IMR-90 (cell line): ENCODE data around the gene TYW5. TPM values are rescaled to one million over a fixed set of nuclear protein-coding genes. Genes with fewer than 3 reads are reported as not detected.
A peak's percentile ranks its signal among the peaks of the same experiment; 100 is the strongest.

ENCODE experiments used
- ATAC-seq: fragments of 200-7000 bp; cut with Tn5 transposase; 2 replicates; pipeline ENCODE4 v1.9.1; 2020; ENCODE audit warnings: low read depth, mild to moderate bottlenecking, moderate library complexity
- BruUV-seq: library from RNA; stranded (reverse); fragments of 400-500 nt; replicated peaks from 2 replicates; lab custom pipeline; 2021; lab: Mats Ljungman, UMichigan
- CTCF ChIA-PET: fragments of 300-600 bp; formaldehyde crosslinking; extraction: SDS; loops from one replicate; lab custom pipeline; 2021; ENCODE audit warnings: antibody characterized with exemption; lab: Yijun Ruan, JAX
- POLR2A ChIA-PET: fragments of 300-600 bp; sonication (Branson Sonifier 250); formaldehyde crosslinking; loops from one replicate; lab custom pipeline; 2022; ENCODE audit warnings: antibody characterized with exemption; ENCODE audit not compliant: unreplicated experiment; lab: Charles Lee
- DNase-seq: peaks from one replicate; pipeline ENCODE4 v3.0.0; 2013
- H2AFZ ChIP-seq: replicated peaks from 2 replicates; pipeline ENCODE3; 2013; ENCODE audit warnings: low read length, mild to moderate bottlenecking; ENCODE audit not compliant: poor library complexity
- H2AK5ac ChIP-seq: 2 replicates; pipeline ENCODE4 v1.6.1; 2013; ENCODE audit warnings: low read depth, low read length, inconsistent platforms
- H2AK9ac ChIP-seq: replicated peaks from 2 replicates; pipeline ENCODE3; 2013; ENCODE audit warnings: mild to moderate bottlenecking, low read depth, low read length, moderate library complexity; ENCODE audit not compliant: poor library complexity
- H2BK120ac ChIP-seq: 2 replicates; pipeline ENCODE4 v1.6.1; 2013; ENCODE audit warnings: low read depth, low read length, inconsistent platforms
- H2BK15ac ChIP-seq: 3 replicates; pipeline ENCODE4 v1.6.1; 2013; ENCODE audit warnings: low read depth, low read length, inconsistent platforms
- H2BK20ac ChIP-seq: 2 replicates; pipeline ENCODE4 v1.6.1; 2013; ENCODE audit warnings: low read depth, mild to moderate bottlenecking, inconsistent platforms, low read length, moderate library complexity
- H2BK5ac ChIP-seq: 2 replicates; pipeline ENCODE4 v1.6.1; 2013; ENCODE audit warnings: mild to moderate bottlenecking, low read depth, low read length, inconsistent platforms; ENCODE audit not compliant: poor library complexity, severe bottlenecking
- H3K14ac ChIP-seq: replicated peaks from 2 replicates; pipeline ENCODE4 v1.6.1; 2013; ENCODE audit warnings: low read depth, low read length, inconsistent platforms
- H3K18ac ChIP-seq: 2 replicates; pipeline ENCODE4 v1.6.1; 2013; ENCODE audit warnings: low read depth, low read length, control low read depth
- H3K23ac ChIP-seq: 2 replicates; pipeline ENCODE4 v1.6.1; 2013; ENCODE audit warnings: low read depth, low read length, inconsistent platforms
- H3K27ac ChIP-seq: 2 replicates; pipeline ENCODE4 v1.5.1; 2013; ENCODE audit warnings: mild to moderate bottlenecking, control low read depth, low read length; ENCODE audit not compliant: insufficient read depth
- H3K27me3 ChIP-seq: 2 replicates; pipeline ENCODE4 v1.6.1; 2013; ENCODE audit warnings: low read length; ENCODE audit not compliant: control insufficient read depth, insufficient read depth
- H3K36me3 ChIP-seq: 2 replicates; pipeline ENCODE4 v1.6.1; 2013; ENCODE audit warnings: low read length, mixed read lengths; ENCODE audit not compliant: control insufficient read depth, insufficient read depth
- H3K4ac ChIP-seq: 2 replicates; pipeline ENCODE4 v1.6.1; 2013; ENCODE audit warnings: low read depth, low read length, inconsistent platforms
- H3K4me1 ChIP-seq: 2 replicates; pipeline ENCODE4 v1.6.1; 2013; ENCODE audit warnings: low read length, mixed read lengths; ENCODE audit not compliant: control insufficient read depth, insufficient read depth
- H3K4me2 ChIP-seq: 2 replicates; pipeline ENCODE4 v1.6.1; 2013; ENCODE audit warnings: low read depth, mild to moderate bottlenecking, control low read depth, low read length, moderate library complexity
- H3K4me3 ChIP-seq: 2 replicates; pipeline ENCODE4 v1.5.1; 2013; ENCODE audit warnings: low read depth, mild to moderate bottlenecking, control low read depth, low read length, moderate library complexity; ENCODE audit not compliant: insufficient read depth
- H3K56ac ChIP-seq: 2 replicates; pipeline ENCODE4 v1.6.1; 2013; ENCODE audit warnings: low read length, inconsistent platforms; ENCODE audit not compliant: insufficient read depth; ENCODE audit errors: extremely low read depth
- H3K79me1 ChIP-seq, 2 experiments: 2 replicates each; pipeline ENCODE4 v1.6.1; 2013; ENCODE audit warnings: low read length in 2 of 2, inconsistent platforms in 1 of 2, low read depth in 1 of 2
- H3K9ac ChIP-seq: 2 replicates; pipeline ENCODE4 v1.6.1; 2013; ENCODE audit warnings: low read depth, low read length, control low read depth
- H3K9me1 ChIP-seq: 2 replicates; pipeline ENCODE4 v1.6.1; 2013; ENCODE audit warnings: low read length, inconsistent platforms; ENCODE audit not compliant: insufficient read depth
- H3K9me3 ChIP-seq: 2 replicates; pipeline ENCODE4 v1.6.1; 2013; ENCODE audit warnings: low read length; ENCODE audit not compliant: control insufficient read depth, insufficient read depth
- H4K20me1 ChIP-seq: 2 replicates; pipeline ENCODE4 v1.6.1; 2013; ENCODE audit warnings: low read length, inconsistent platforms; ENCODE audit not compliant: insufficient read depth
- H4K5ac ChIP-seq: 2 replicates; pipeline ENCODE4 v1.6.1; 2013; ENCODE audit warnings: mild to moderate bottlenecking, low read depth, low read length, control low read depth
- H4K8ac ChIP-seq, 2 experiments: 2 replicates each; pipeline ENCODE4 v1.6.1; 2013; ENCODE audit warnings: low read depth in 2 of 2, low read length in 2 of 2, control low read depth in 1 of 2, inconsistent platforms in 1 of 2
- H4K91ac ChIP-seq: 2 replicates; pipeline ENCODE4 v1.6.1; 2013; ENCODE audit warnings: low read depth, low read length, inconsistent platforms; ENCODE audit not compliant: insufficient read depth
- BHLHE40 ChIP-seq: fragments of 150-350 bp; IDR thresholded peaks from 2 replicates; pipeline ENCODE4 v1.6.1; 2016; ENCODE audit warnings: mild to moderate bottlenecking, low read depth, low read length
- CEBPB ChIP-seq: IDR thresholded peaks from 2 replicates; pipeline ENCODE4 v1.6.1; 2012; ENCODE audit warnings: low read depth, low read length, improper control_type of control experiment
- CHD1 ChIP-seq: IDR thresholded peaks from 2 replicates; pipeline ENCODE4 v1.6.1; 2012; ENCODE audit warnings: low read depth, low read length, improper control_type of control experiment
- MAFK ChIP-seq: IDR thresholded peaks from 2 replicates; pipeline ENCODE4 v1.6.1; 2012; ENCODE audit warnings: low read depth, low read length, improper control_type of control experiment
- NFE2L2 ChIP-seq: fragments of 150-350 bp; IDR thresholded peaks from 2 replicates; pipeline ENCODE4 v1.6.1; 2016; ENCODE audit warnings: low read depth, mild to moderate bottlenecking, low read length
- POLR2A ChIP-seq: IDR thresholded peaks from 2 replicates; pipeline ENCODE4 v1.6.1; 2012; ENCODE audit warnings: mild to moderate bottlenecking, low read depth, low read length
- RAD21 ChIP-seq: IDR thresholded peaks from 2 replicates; pipeline ENCODE4 v1.6.1; 2012; ENCODE audit warnings: low read length, improper control_type of control experiment
- RFX5 ChIP-seq: IDR thresholded peaks from 2 replicates; pipeline ENCODE4 v1.8.0; 2012; ENCODE audit warnings: low read depth, mild to moderate bottlenecking, low read length, moderate library complexity
- SMC3 ChIP-seq: fragments of 150-350 bp; IDR thresholded peaks from 2 replicates; pipeline ENCODE4 v1.6.1; 2016; ENCODE audit warnings: low read depth, mild to moderate bottlenecking, antibody characterized with exemption, low read length, moderate library complexity
- WGBS, 2 experiments: methylation state at CpG; one replicate each; pipeline versions ENCODE4 v1.1.5 to v1.1.7; 2013; ENCODE audit warnings: missing lambda C conversion rate in 2 of 2; ENCODE audit not compliant: insufficient read length in 1 of 2; ENCODE audit errors: extremely low coverage in 2 of 2; 5-methylcytosine and 5-hydroxymethylcytosine counted together
- dilution Hi-C: fragments of 300-500 bp; cut with HindIII; formaldehyde crosslinking; loops from one replicate; pipeline ENCODE4 v1.14.3; 2018; ENCODE audit warnings: low sequenced_read_pairs; ENCODE audit not compliant: unreplicated experiment
- in situ Hi-C: fragments of 300-500 bp; cut with MboI; formaldehyde crosslinking; loops from 3 replicates; pipeline ENCODE4 v1.14.3; 2019; ENCODE audit warnings: low sequenced_read_pairs, inconsistent platforms, mixed read lengths
- intact Hi-C: fragments of 100-400 bp; cut with micrococcal nuclease; formaldehyde crosslinking; loops from 2 replicates; pipeline ENCODE4 v1.10.0; 2022
- polyA plus RNA-seq, 3 experiments: library from polyadenylated mRNA; depleted of rRNA; stranded (reverse); fragments of >200 nt; gene quantifications; 2 replicates each; pipeline ENCODE4 v1.2.3, GENCODE V29; 2012; ENCODE audit warnings: low replicate concordance in 1 of 3
- total RNA-seq: library from RNA; depleted of rRNA; stranded (reverse); fragments of >200 nt; gene quantifications from 2 replicates; pipeline ENCODE4 v1.2.3, GENCODE V29; 2012
- TF ChIP-seq, protein P1 (sequence below): fragments of 150-350 bp; IDR thresholded peaks from 2 replicates; pipeline ENCODE4 v1.6.1; 2016; ENCODE audit warnings: low read depth, mild to moderate bottlenecking, low read length, moderate library complexity, borderline replicate concordance
- TF ChIP-seq, protein P2 (sequence below): conservative IDR thresholded peaks from 2 replicates; pipeline ENCODE4 v1.5.1; 2012; ENCODE audit warnings: mild to moderate bottlenecking, low read depth, low read length, improper control_type of control experiment

Gene TYW5
- total and polyA plus RNA-seq, 2 of the 4 experiments (the other 2 are of a cell fraction): 3.8 to 4.0 TPM

DNA sequence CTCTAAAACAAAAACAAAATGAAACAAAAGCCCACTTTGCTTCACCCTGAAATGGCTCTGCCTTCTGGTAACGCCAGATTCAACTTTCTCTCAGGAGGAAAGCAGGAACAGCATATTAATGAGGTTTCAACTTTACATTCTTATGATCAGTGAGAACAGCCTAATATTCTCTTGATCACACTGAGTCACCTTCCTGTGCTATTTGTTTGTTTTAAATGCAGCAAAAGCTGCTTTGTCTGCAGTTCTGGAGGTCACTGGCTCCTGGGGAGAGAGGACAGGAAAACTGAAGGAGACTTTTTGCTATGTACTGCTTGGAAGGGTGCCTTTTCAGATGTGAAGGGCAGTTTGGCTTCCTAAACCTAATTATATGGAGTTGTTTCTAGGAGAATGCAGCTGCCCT, 48.2 kb upstream of the TYW5 start:
- ChIA-PET CTCF (no interaction called here), POLR2A (no interaction called here)
- Histone ChIP-seq H3K4ac (no peak overlapping the region), H3K9me3 (peaks cover 5% of the 10 kb centered on the region), H3K18ac (no peak overlapping the region), H3K14ac (no peak overlapping the region; the same call in 1 of the 2 replicates), H2BK20ac (no peak overlapping the region), H4K91ac (no peak overlapping the region), H3K9ac (no peak overlapping the region), H3K27ac (no peak overlapping the region), H4K20me1 (no peaks in the 10 kb centered on the region), H2AK9ac (no peak overlapping the region), H3K4me3 (no peak overlapping the region), H2AK5ac (no peak overlapping the region), H2BK15ac (no peak overlapping the region), H3K27me3 (no peaks in the 10 kb centered on the region), H3K9me1 (no peaks in the 10 kb centered on the region), H4K8ac (no peak overlapping the region), H3K56ac (no peak overlapping the region), H2BK120ac (no peak overlapping the region), H3K4me2 (peak overlapping the region; percentile 36; the same call in 1 of the 2 replicates), H3K4me1 (peaks cover 2% of the 10 kb centered on the region), H3K23ac (no peak overlapping the region), H3K36me3 (no peaks in the 10 kb centered on the region), H2AFZ (no peak overlapping the region), H4K5ac (no peak overlapping the region), H2BK5ac (no peak overlapping the region), H3K79me1 (no peaks in the 10 kb centered on the region)
- TF ChIP-seq NFE2L2 (no peak), CEBPB (no peak), BHLHE40 (no peak), RAD21 (no peak), SMC3 (no peak), CHD1 (no peak), POLR2A (no peak), MAFK (no peak), RFX5 (no peak)
- TF ChIP-seq, protein P1, sequence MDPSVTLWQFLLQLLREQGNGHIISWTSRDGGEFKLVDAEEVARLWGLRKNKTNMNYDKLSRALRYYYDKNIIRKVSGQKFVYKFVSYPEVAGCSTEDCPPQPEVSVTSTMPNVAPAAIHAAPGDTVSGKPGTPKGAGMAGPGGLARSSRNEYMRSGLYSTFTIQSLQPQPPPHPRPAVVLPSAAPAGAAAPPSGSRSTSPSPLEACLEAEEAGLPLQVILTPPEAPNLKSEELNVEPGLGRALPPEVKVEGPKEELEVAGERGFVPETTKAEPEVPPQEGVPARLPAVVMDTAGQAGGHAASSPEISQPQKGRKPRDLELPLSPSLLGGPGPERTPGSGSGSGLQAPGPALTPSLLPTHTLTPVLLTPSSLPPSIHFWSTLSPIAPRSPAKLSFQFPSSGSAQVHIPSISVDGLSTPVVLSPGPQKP: no peak
- TF ChIP-seq, protein P2, sequence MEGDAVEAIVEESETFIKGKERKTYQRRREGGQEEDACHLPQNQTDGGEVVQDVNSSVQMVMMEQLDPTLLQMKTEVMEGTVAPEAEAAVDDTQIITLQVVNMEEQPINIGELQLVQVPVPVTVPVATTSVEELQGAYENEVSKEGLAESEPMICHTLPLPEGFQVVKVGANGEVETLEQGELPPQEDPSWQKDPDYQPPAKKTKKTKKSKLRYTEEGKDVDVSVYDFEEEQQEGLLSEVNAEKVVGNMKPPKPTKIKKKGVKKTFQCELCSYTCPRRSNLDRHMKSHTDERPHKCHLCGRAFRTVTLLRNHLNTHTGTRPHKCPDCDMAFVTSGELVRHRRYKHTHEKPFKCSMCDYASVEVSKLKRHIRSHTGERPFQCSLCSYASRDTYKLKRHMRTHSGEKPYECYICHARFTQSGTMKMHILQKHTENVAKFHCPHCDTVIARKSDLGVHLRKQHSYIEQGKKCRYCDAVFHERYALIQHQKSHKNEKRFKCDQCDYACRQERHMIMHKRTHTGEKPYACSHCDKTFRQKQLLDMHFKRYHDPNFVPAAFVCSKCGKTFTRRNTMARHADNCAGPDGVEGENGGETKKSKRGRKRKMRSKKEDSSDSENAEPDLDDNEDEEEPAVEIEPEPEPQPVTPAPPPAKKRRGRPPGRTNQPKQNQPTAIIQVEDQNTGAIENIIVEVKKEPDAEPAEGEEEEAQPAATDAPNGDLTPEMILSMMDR: no peak
- no CpG with 5 or more reads among the region's 1 CpG for WGBS, 2 experiments
- intact Hi-C loops: no loop called here
- dilution Hi-C loops: no loop called here
- BruUV-seq: no TSS peak
- ATAC-seq (peak; percentile 65), DNase-seq (peak; percentile 23)
- in situ Hi-C loops: no loop called here
